ENCODE measurements around the gene LRRTM4.

- no peak for TF ChIP-seq CTCF (IDR thresholded peaks at IDR 0.05; ENCODE audit: poor library complexity, severe bottlenecking)
- no peak for TF ChIP-seq EP300 (conservative IDR thresholded peaks at IDR 0.05; ENCODE audit: poor library complexity, severe bottlenecking)
- no peak for TF ChIP-seq SMC3 (conservative IDR thresholded peaks at IDR 0.05; ENCODE audit: poor library complexity)
- TF ChIP-seq EZH2 (IDR thresholded peaks at IDR 0.05; ENCODE audit: borderline replicate concordance, insufficient read depth, low read length, poor library complexity, severe bottlenecking): no peak
- TF ChIP-seq TAF1 (IDR thresholded peaks at IDR 0.05; ENCODE audit: low read depth): no peak
- TF ChIP-seq RAD21 (conservative IDR thresholded peaks at IDR 0.05): no peak
Measured at GRCh38 chr2:77034445-77034844, 487.7 kb downstream of the LRRTM4 start.
